Measurements from ENCODE around the gene CEP128.

CEP128 gene

DNA sequence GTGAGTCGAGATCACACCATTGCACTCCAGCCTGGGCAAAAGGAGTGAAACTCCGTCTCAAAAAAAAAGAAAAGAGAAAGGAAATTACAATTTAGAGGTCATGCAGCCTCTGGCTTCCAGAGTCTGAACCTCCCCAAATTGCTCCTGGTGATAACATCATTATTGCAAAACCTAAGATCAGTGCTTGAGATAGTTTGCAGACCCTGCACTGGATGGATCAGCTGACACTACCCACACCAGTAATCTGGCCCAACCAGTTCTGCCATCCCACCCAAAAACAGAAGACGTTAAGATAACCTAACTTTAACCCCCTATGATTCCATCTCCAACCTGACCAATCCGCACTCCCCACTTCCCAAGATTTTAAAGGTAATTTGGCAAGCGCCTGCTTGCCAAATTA lies 376.5 kb downstream of the CEP128 start:
- H3K36me3 ChIP-seq (ENCODE audit: insufficient read depth, low read length), result no peaks in the 10 kb centered on the region
- H3K4me1 ChIP-seq (ENCODE audit: control insufficient read depth, insufficient read depth, low read length), result no peaks in the 10 kb centered on the region
- no peaks in the 10 kb centered on the region for H3K27me3 ChIP-seq (ENCODE audit: control insufficient read depth, insufficient read depth, low read length)
- H3K4me3 ChIP-seq (ENCODE audit: low read length), result no peak overlapping the region
- H3K9ac ChIP-seq (ENCODE audit: low read depth, low read length), result no peak overlapping the region
- no peak overlapping the region for H3K4me2 ChIP-seq (ENCODE audit: low read length)
- H3K9me3 ChIP-seq (replicated peaks; ENCODE audit: low read length), result no peaks in the 10 kb centered on the region

DNA sequence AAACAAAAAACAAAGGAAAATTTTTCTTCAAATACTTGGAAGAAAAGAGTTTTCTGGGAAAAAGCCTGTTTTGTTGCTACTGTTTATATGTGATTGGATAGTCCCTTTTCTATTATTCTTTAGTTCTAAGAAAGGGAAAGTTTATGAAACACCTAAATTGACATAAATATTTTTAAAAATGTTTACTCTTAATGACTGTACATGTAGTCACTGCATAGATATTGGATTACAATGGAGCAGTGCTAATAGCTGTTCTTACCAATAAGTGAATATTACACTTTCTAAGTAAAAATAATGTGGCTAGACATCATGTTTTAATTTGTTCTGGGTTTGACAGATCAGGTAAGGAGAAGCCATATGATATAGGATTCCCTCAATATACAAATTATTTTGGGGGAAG lies 377.5 kb downstream of the CEP128 start:
- Histone ChIP-seq H3K4me2 (ENCODE audit: low read length) (no peak overlapping the region), H3K27me3 (ENCODE audit: control insufficient read depth, insufficient read depth, low read length) (no peaks in the 10 kb centered on the region), H3K4me3 (ENCODE audit: low read length) (no peak overlapping the region), H3K9me3 (replicated peaks; ENCODE audit: low read length) (no peaks in the 10 kb centered on the region), H3K9ac (ENCODE audit: low read depth, low read length) (no peak overlapping the region), H3K36me3 (ENCODE audit: insufficient read depth, low read length) (no peaks in the 10 kb centered on the region), H3K4me1 (ENCODE audit: control insufficient read depth, insufficient read depth, low read length) (no peaks in the 10 kb centered on the region)

DNA sequence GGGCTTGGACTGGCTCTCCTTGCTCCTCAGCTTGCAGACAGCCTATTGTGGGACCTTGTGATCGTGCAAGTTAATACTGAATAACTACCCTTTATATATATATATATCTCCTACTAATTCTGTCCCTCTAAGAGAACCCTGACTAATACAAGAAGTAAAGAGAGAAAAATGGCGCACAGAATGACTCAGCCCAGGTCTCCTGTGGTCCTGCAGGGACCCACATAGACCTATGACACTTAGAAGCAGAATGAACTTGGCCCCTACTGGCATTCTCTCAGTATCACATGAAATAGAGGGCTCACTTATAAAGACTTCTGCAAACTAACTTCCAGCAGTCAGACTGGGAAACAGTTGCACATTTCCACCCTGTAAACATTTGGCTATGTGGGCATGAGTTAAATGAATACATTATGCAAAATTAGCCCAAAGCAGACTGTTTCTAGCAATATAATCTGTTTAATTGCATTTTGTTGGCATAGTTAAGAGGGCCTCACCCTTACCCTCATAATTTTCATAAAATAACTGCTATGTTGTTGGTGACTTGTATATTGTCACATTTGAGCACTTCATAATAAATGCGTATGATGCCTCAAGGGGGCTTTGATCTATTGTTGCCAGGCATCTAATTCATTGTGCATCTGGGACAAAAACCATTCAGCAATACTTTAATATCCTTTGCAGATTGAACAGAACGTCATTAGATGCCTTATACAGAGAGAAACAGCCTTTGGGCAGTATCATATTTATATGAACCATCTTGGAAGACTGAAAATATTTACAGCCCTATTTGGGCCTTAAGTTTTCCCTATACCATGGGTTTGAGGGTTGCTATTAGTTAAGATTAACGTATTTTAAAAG lies 380.5 kb downstream of the CEP128 start:
- H3K4me1 ChIP-seq (ENCODE audit: control insufficient read depth, insufficient read depth, low read length), result no peaks in the 10 kb centered on the region
- no peaks in the 10 kb centered on the region for H3K9me3 ChIP-seq (replicated peaks; ENCODE audit: low read length)
- no peak overlapping the region for H3K9ac ChIP-seq (ENCODE audit: low read depth, low read length)
- H3K36me3 ChIP-seq (ENCODE audit: insufficient read depth, low read length), result no peaks in the 10 kb centered on the region
- H3K27me3 ChIP-seq (ENCODE audit: control insufficient read depth, insufficient read depth, low read length), result no peaks in the 10 kb centered on the region
- H3K4me2 ChIP-seq (ENCODE audit: low read length), result no peak overlapping the region
- no peak overlapping the region for H3K4me3 ChIP-seq (ENCODE audit: low read length)

DNA sequence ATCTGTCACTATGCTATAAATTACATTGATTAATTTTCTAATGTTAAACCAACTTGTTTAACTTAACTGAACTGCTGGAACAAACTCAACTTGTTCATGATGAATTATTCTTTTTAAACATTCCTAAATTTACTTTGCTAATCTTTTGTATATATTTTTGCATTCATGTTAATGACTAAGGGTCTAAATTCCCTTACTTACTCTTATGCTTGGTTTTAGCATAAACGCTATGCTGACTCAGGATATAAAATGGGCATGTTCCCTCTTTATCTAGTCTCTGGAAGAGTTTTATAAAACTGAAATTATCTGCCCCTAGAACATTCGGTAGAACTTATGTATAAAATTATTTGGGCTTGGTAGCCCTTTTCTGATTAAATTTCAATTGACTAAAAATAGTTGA lies 387.4 kb downstream of the CEP128 start:
- Histone ChIP-seq H3K4me2 (ENCODE audit: low read length) (no peak overlapping the region), H3K36me3 (ENCODE audit: insufficient read depth, low read length) (no peaks in the 10 kb centered on the region)

DNA sequence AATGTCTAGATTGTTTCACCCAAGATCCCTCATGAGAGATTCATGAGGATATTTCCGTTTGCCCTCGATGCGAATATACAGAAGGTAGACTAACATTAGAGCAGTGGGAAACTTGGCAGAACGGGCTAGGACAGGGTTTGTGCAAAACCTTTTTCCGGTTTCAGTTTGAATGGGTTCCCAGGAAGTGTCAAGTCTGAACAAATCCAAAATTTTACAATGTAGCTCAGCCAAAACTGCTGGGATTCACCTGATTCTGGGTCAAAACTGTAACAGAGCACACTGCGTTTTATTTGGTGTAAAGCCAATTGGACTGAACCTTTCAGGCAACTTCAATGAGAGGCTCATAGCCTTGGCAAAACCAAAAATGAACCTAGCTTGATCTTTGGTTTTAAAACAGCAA lies 392.4 kb downstream of the CEP128 start:
- H3K9me3 ChIP-seq (replicated peaks; ENCODE audit: low read length), result no peaks in the 10 kb centered on the region
- no peak overlapping the region for H3K4me2 ChIP-seq (ENCODE audit: low read length)
- no peaks in the 10 kb centered on the region for H3K36me3 ChIP-seq (ENCODE audit: insufficient read depth, low read length)
- H3K4me3 ChIP-seq (ENCODE audit: low read length), result no peak overlapping the region
- no peaks in the 10 kb centered on the region for H3K4me1 ChIP-seq (ENCODE audit: control insufficient read depth, insufficient read depth, low read length)
- no peaks in the 10 kb centered on the region for H3K27me3 ChIP-seq (ENCODE audit: control insufficient read depth, insufficient read depth, low read length)
- no peak overlapping the region for H3K9ac ChIP-seq (ENCODE audit: low read depth, low read length)

More for the DNA sequence above, 387.4 kb downstream of the CEP128 start:
- Histone ChIP-seq H3K4me1 (ENCODE audit: control insufficient read depth, insufficient read depth, low read length) (no peaks in the 10 kb centered on the region), H3K9ac (ENCODE audit: low read depth, low read length) (no peak overlapping the region), H3K27me3 (ENCODE audit: control insufficient read depth, insufficient read depth, low read length) (no peaks in the 10 kb centered on the region), H3K4me3 (ENCODE audit: low read length) (no peak overlapping the region), H3K9me3 (replicated peaks; ENCODE audit: low read length) (no peaks in the 10 kb centered on the region)

DNA sequence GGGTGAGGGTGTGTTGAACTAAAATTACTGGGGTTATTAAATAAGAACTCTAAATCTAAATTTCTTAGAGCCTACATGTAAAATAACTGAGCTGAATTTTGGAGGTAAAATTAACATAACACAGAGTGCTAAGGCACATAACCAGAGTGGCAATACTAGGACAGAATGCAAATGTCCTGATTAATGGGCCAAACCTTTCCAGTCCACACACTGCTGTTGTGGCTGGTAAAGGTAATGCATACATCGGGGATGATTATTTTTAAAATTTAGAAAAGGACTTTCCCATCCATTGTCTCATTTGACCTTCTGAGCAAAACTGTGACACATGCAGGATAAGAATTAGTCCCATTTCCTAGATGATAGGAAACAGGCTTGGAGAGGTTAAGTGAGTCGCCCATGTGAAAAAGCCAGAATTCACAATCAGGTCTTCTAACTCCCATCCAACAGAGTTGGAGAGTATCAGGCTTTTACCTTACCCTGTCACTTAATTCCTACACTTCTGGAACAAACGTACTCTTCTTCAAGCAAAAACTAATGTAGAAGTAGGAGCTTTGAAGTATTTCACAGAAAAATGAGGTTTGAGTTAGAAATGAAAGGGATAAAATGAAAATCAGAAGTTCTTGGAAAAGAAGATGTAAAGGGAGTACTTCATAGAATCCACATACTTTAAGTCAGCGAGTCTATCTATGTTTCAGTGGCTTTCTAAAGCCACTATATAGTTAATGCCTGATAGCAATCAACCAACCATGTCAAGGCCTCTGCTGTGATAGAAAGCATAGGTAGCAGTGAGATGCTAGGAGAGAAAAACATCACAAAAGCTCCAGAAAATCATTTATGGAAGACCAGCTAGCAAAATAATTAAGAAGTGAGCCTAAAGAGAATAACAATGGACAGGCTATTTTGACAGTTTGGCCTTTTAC lies 395.3 kb downstream of the CEP128 start:
- no peaks in the 10 kb centered on the region for H3K27me3 ChIP-seq (ENCODE audit: control insufficient read depth, insufficient read depth, low read length)
- no peak overlapping the region for H3K9ac ChIP-seq (ENCODE audit: low read depth, low read length)
- no peaks in the 10 kb centered on the region for H3K9me3 ChIP-seq (replicated peaks; ENCODE audit: low read length)
- no peaks in the 10 kb centered on the region for H3K4me1 ChIP-seq (ENCODE audit: control insufficient read depth, insufficient read depth, low read length)
- no peaks in the 10 kb centered on the region for H3K36me3 ChIP-seq (ENCODE audit: insufficient read depth, low read length)
- no peak overlapping the region for H3K4me3 ChIP-seq (ENCODE audit: low read length)
- no peak overlapping the region for H3K4me2 ChIP-seq (ENCODE audit: low read length)

DNA sequence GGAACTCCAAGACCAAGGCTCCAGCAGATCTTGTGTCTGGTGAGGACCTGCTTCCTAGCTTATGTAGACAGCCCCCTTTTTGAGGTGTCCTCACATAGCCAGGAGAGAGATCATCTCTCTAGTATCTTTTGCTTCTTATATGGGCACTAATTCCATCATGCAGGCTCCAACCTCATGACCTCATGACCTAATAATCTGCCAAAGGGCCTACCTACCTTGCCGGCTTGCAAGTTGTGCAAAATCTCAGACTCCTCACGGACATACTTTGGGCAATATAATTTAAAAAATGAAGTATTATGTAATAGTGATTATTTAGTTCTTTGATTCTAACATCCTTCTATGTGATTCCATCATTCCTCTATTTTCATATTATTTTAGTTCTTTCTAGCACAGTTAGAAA lies 397.2 kb downstream of the CEP128 start:
- Histone ChIP-seq H3K9ac (ENCODE audit: low read depth, low read length) (no peak overlapping the region), H3K9me3 (replicated peaks; ENCODE audit: low read length) (no peaks in the 10 kb centered on the region), H3K36me3 (ENCODE audit: insufficient read depth, low read length) (no peaks in the 10 kb centered on the region), H3K27me3 (ENCODE audit: control insufficient read depth, insufficient read depth, low read length) (no peaks in the 10 kb centered on the region), H3K4me3 (ENCODE audit: low read length) (no peak overlapping the region), H3K4me1 (ENCODE audit: control insufficient read depth, insufficient read depth, low read length) (no peaks in the 10 kb centered on the region), H3K4me2 (ENCODE audit: low read length) (no peak overlapping the region)

DNA sequence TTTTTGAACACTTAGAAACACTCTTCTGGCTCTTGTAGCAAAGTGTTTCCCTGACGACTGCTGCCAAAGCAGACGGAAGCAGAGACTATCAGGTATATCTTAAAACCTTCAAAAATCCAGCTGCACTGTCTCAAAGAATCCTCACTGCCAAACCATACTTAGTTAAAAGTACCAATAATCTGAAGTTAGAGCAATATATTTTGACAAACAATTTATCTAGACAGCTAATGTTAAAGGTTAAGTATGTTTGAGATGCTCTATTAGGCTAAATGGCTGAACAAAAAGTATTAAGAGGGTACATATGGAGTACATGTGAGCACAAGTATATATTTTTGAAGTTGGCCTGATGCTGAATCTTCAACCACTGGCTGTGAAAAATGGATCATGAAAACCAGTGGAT lies 398.3 kb downstream of the CEP128 start:
- H3K27me3 ChIP-seq (ENCODE audit: control insufficient read depth, insufficient read depth, low read length), result no peaks in the 10 kb centered on the region
- no peak overlapping the region for H3K4me3 ChIP-seq (ENCODE audit: low read length)
- H3K9me3 ChIP-seq (replicated peaks; ENCODE audit: low read length), result no peaks in the 10 kb centered on the region
- H3K4me2 ChIP-seq (ENCODE audit: low read length), result no peak overlapping the region
- no peaks in the 10 kb centered on the region for H3K36me3 ChIP-seq (ENCODE audit: insufficient read depth, low read length)
- H3K4me1 ChIP-seq (ENCODE audit: control insufficient read depth, insufficient read depth, low read length), result no peaks in the 10 kb centered on the region
- no peak overlapping the region for H3K9ac ChIP-seq (ENCODE audit: low read depth, low read length)

DNA sequence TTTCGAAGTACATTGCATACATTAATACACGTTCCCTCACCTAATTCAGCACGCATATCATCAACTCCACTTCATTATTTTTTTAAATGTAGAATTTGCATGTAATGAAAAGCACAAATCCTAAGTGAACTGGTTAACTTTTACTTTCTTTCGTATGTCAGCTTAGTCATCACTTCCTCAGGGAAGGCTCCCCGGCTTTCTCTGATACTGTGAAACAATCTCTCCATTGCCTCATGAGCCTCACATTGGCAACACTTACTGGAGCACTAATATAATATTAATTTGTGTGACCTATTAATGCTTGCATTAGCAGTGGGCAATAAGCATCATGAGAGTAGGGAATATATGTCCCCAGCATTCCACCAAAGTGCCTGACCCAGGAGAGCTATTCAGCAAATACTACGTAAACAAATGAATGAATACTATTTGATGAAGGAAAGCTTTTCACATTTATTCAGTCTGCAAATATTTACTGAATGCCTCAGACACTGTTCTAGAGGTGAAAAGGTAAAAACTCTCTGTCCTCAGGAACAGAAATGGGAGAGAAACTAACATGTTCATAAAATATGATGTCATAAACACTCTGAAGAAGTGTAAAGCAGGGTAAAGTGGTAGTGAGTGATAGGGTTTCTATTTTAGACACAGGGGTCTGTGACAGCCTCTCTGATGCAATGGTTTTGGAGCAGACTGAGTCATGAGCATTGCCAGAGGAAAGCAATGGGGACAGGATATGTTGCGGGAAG lies 402.7 kb downstream of the CEP128 start:
- H3K36me3 ChIP-seq (ENCODE audit: insufficient read depth, low read length), result no peaks in the 10 kb centered on the region
- no peaks in the 10 kb centered on the region for H3K27me3 ChIP-seq (ENCODE audit: control insufficient read depth, insufficient read depth, low read length)
- no peaks in the 10 kb centered on the region for H3K9me3 ChIP-seq (replicated peaks; ENCODE audit: low read length)
- no peak overlapping the region for H3K4me2 ChIP-seq (ENCODE audit: low read length)
- H3K9ac ChIP-seq (ENCODE audit: low read depth, low read length), result no peak overlapping the region
- H3K4me1 ChIP-seq (ENCODE audit: control insufficient read depth, insufficient read depth, low read length), result no peaks in the 10 kb centered on the region
- H3K4me3 ChIP-seq (ENCODE audit: low read length), result no peak overlapping the region

DNA sequence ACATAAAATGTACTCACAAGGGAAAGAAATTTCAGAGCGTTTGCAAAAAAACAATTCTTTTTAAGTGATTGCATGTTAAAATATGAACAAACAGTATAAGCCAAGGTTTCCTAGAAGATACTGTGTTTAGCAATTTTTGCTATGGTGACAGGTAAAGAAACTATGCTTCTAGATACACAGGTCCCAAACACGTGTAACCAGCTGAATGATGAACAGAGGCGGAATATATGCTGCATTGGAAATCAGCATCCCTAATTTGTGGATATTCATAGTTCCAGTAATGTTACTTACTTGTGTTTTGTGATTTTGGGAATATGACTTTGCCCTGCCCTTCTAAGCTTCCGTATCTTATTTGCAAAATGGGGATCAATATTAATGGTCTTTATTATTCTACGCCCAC lies 403.9 kb downstream of the CEP128 start:
- H3K27me3 ChIP-seq (ENCODE audit: control insufficient read depth, insufficient read depth, low read length), result no peaks in the 10 kb centered on the region
- H3K4me1 ChIP-seq (ENCODE audit: control insufficient read depth, insufficient read depth, low read length), result no peaks in the 10 kb centered on the region
- H3K9ac ChIP-seq (ENCODE audit: low read depth, low read length), result no peak overlapping the region
- H3K4me3 ChIP-seq (ENCODE audit: low read length), result no peak overlapping the region
- H3K9me3 ChIP-seq (replicated peaks; ENCODE audit: low read length), result no peaks in the 10 kb centered on the region
- H3K4me2 ChIP-seq (ENCODE audit: low read length), result no peak overlapping the region
- H3K36me3 ChIP-seq (ENCODE audit: insufficient read depth, low read length), result no peaks in the 10 kb centered on the region

DNA sequence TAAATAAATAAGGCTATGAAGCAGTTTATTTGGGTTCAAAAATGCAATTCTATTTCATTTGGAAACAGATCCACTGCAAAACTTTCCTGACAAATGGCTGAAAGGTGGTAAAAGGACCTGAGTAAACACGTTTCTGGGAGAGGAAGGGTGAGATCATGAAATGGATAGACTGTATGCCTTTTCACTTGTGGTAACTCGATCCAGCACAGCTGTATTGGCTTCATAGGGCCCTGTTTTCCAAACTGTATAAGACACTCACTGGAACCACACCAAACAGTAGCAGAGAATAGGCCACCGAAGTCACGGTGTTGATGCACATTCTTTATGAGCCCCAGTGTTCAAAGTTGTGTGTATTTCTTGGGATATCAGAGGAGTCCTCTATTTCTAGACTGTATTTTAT lies 405.1 kb downstream of the CEP128 start:
- no peaks in the 10 kb centered on the region for H3K27me3 ChIP-seq (ENCODE audit: control insufficient read depth, insufficient read depth, low read length)
- H3K9me3 ChIP-seq (replicated peaks; ENCODE audit: low read length), result no peaks in the 10 kb centered on the region
- H3K9ac ChIP-seq (ENCODE audit: low read depth, low read length), result no peak overlapping the region
- H3K4me3 ChIP-seq (ENCODE audit: low read length), result no peak overlapping the region
- no peaks in the 10 kb centered on the region for H3K36me3 ChIP-seq (ENCODE audit: insufficient read depth, low read length)
- no peak overlapping the region for H3K4me2 ChIP-seq (ENCODE audit: low read length)
- no peaks in the 10 kb centered on the region for H3K4me1 ChIP-seq (ENCODE audit: control insufficient read depth, insufficient read depth, low read length)

Measured in skeletal muscle satellite cell (primary cell).